ENCODE data around the gene TNFAIP8. TPM values are rescaled to one million over a fixed set of nuclear protein-coding genes. Genes with fewer than 3 reads are reported as not detected.

TNFAIP8 gene
- total and polyA plus RNA-seq, 8 donors, result 5.7 to 14.2 (median 8.4) TPM

GRCh38 chr5:119358901-119359603 lies 3.2 kb downstream of the TNFAIP8 start:
- TF ChIP-seq, protein P1, sequence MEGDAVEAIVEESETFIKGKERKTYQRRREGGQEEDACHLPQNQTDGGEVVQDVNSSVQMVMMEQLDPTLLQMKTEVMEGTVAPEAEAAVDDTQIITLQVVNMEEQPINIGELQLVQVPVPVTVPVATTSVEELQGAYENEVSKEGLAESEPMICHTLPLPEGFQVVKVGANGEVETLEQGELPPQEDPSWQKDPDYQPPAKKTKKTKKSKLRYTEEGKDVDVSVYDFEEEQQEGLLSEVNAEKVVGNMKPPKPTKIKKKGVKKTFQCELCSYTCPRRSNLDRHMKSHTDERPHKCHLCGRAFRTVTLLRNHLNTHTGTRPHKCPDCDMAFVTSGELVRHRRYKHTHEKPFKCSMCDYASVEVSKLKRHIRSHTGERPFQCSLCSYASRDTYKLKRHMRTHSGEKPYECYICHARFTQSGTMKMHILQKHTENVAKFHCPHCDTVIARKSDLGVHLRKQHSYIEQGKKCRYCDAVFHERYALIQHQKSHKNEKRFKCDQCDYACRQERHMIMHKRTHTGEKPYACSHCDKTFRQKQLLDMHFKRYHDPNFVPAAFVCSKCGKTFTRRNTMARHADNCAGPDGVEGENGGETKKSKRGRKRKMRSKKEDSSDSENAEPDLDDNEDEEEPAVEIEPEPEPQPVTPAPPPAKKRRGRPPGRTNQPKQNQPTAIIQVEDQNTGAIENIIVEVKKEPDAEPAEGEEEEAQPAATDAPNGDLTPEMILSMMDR (IDR thresholded peaks at IDR 0.05), result no peak
- no peak overlapping the region for H3K27ac ChIP-seq
- FAIRE-seq, result no peak
- DNase-seq, result no peak
- no peak for ATAC-seq
- 72 to 74% methylated on average over 7 of the region's 7 CpGs for WGBS, 2 donors
- intact Hi-C loops (cut with DNase I), result no loop called here
- H3K4me3 ChIP-seq, result no peak overlapping the region
- H3K9me3 ChIP-seq, result no peaks in the 10 kb centered on the region
- H3K4me1 ChIP-seq, result peaks cover 0 to 6% (median 0%) of the 10 kb centered on the region in 3 donors
- no peaks in the 10 kb centered on the region for H3K36me3 ChIP-seq
- H3K27me3 ChIP-seq, result no peaks in the 10 kb centered on the region

- intact Hi-C loops (cut with DNase I), result no loop called here
- no peak for DNase-seq
- Histone ChIP-seq H3K4me3 (no peak overlapping the region), H3K9me3 (no peaks in the 10 kb centered on the region), H3K27ac (no peak overlapping the region), H3K27me3 (no peaks in the 10 kb centered on the region), H3K36me3 (no peaks in the 10 kb centered on the region), H3K4me1 (peaks cover 0 to 6% (median 0%) of the 10 kb centered on the region in 3 donors)
- TF ChIP-seq, protein P1 (IDR thresholded peaks at IDR 0.05), result no peak
- no peak for ATAC-seq
- no peak for FAIRE-seq
- 43 to 61% methylated on average over 4 of the region's 4 CpGs for WGBS, 2 donors
Observed at GRCh38 chr5:119359737-119360413, 4.1 kb downstream of the TNFAIP8 start.

DNA sequence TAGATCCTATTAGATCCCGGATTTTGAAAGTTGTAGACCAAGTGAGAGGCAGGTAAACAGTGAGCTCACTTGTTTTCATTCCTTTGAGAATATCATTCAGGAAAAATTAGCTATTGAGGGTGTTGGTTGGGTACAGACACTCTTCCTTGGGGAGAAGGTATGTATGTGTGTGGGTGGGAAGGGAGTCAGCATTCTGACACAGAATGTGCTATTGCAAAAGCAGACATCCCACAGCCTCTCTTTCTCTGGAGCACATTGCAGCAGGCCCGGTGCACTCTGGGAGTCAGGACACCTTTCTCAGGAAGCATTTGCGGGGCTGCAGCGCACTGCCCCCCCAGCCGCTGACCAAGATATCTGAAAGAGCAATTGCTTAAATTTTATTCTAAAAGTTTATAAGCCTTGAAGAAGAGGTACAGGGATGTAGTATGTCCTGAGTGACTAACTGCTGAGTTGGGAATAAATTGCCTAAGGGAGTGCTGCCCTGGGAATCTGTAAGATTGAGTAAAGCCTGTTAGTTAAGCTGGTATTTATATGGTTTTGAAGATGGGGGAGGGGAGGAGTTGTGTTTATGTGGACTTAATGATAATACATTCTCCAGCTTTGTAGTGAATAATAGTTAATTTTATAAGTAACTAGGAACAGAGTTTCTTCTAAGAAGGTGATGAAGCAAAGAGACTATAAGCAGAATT lies 5.2 kb downstream of the TNFAIP8 start:
- no peak overlapping the region for H3K27ac ChIP-seq
- TF ChIP-seq, protein P1 (IDR thresholded peaks at IDR 0.05), result no peak
- no peak overlapping the region for H3K4me3 ChIP-seq
- FAIRE-seq (no peak), DNase-seq (no peak), ATAC-seq (no peak)
- 77 to 81% methylated on average over 5 of the region's 5 CpGs for WGBS, 2 donors
- no peaks in the 10 kb centered on the region for H3K9me3 ChIP-seq
- H3K27me3 ChIP-seq, result no peaks in the 10 kb centered on the region
- no peaks in the 10 kb centered on the region for H3K36me3 ChIP-seq
- intact Hi-C loops (cut with DNase I), result no loop called here
- H3K4me1 ChIP-seq, result peaks cover 0 to 6% (median 0%) of the 10 kb centered on the region in 3 donors

GRCh38 chr5:119361594-119362125 lies 5.8 kb downstream of the TNFAIP8 start:
- WGBS, 2 donors, result 93 to 98% methylated on average over 2 of the region's 2 CpGs
- Histone ChIP-seq H3K36me3 (no peaks in the 10 kb centered on the region), H3K4me3 (no peak overlapping the region), H3K27ac (no peak overlapping the region), H3K27me3 (no peaks in the 10 kb centered on the region), H3K4me1 (peaks cover 0 to 6% (median 0%) of the 10 kb centered on the region in 3 donors), H3K9me3 (no peaks in the 10 kb centered on the region)
- intact Hi-C loops (cut with DNase I), result no loop called here
- FAIRE-seq (no peak), ATAC-seq (no peak), DNase-seq (no peak)
- TF ChIP-seq, protein P1 (IDR thresholded peaks at IDR 0.05), result no peak
